ENCODE data around the gene SVIL.
"Not testable (repeated sequence)": the region's sequence is repeated elsewhere in the genome, so short reads cannot be mapped to it uniquely, and the experiment has no call there.

SVIL gene

GRCh38 chr10:29648114-29648982, 13.6 kb upstream of the SVIL start:
- peak; percentile 6 for DNase-seq

- no peak for DNase-seq
These were observed 12.7 kb upstream of the SVIL start for GRCh38 chr10:29647478-29647877.

- no peak for DNase-seq
These were observed 12.2 kb upstream of the SVIL start for GRCh38 chr10:29646960-29647461.

GRCh38 chr10:29646238-29646902, 11.6 kb upstream of the SVIL start:
- DNase-seq, result peak; percentile 26

- no peak for DNase-seq
These were observed 9.2 kb upstream of the SVIL start for GRCh38 chr10:29643771-29644501.

GRCh38 chr10:29642990-29643389, 8.2 kb upstream of the SVIL start:
- no peak for DNase-seq

GRCh38 chr10:29637537-29637936, 2.8 kb upstream of the SVIL start:
- DNase-seq, result no peak

- peak; percentile 29 for DNase-seq
These were observed 1.4 kb upstream of the SVIL start for GRCh38 chr10:29636178-29636577.

GRCh38 chr10:29635711-29636144, 957 bp upstream of the SVIL start:
- peak; percentile 4 for DNase-seq

GRCh38 chr10:29634105-29634504, 666 bp downstream of the SVIL start:
- DNase-seq, result no peak

- DNase-seq, result no peak
These were observed 3.8 kb downstream of the SVIL start for GRCh38 chr10:29631049-29631339.

GRCh38 chr10:29630205-29631048, 4.3 kb downstream of the SVIL start:
- DNase-seq, result no peak

GRCh38 chr10:29628912-29629526, 5.8 kb downstream of the SVIL start:
- no peak for DNase-seq

- DNase-seq, result no peak
These were observed 6.5 kb downstream of the SVIL start for GRCh38 chr10:29628311-29628710.

GRCh38 chr10:29627201-29628132, 7.3 kb downstream of the SVIL start:
- no peak for DNase-seq

- not testable (repeated sequence) for DNase-seq
These were observed 10.4 kb downstream of the SVIL start for GRCh38 chr10:29624357-29624756.

GRCh38 chr10:29623797-29624196, 11.0 kb downstream of the SVIL start:
- DNase-seq, result no peak

- no peak for DNase-seq
These were observed 12.3 kb downstream of the SVIL start for GRCh38 chr10:29622382-29622922.

GRCh38 chr10:29621161-29621560, 13.6 kb downstream of the SVIL start:
- no peak for DNase-seq

- no peak for DNase-seq
These were observed 14.6 kb downstream of the SVIL start for GRCh38 chr10:29620112-29620690.

Data from activated CD4-positive, alpha-beta T cell treated with anti-CD3 and anti-CD28 coated beads, Interleukin-10, Interleukin-2, amounts not matched to agents 100 ng/mL and 50 ng/mL, durations not matched to agents 16 hours and 8 hours (primary cell).